GM12892 (cell line): ENCODE data around the gene AOAH.
"Not testable (repeated sequence)": the region's sequence is repeated elsewhere in the genome, so short reads cannot be mapped to it uniquely, and the experiment has no call there.

Source experiments
- DNase-seq: peaks from one replicate; pipeline ENCODE4 v3.0.0; 2011; ENCODE audit not compliant: insufficient read length
- FAIRE-seq: peaks from 2 replicates; lab custom pipeline; 2011; peaks lifted over from hg19 to GRCh38; lab: Jason Lieb, UNC
- POLR2A ChIP-seq: IDR thresholded peaks from 2 replicates; pipeline ENCODE4 v1.6.1; 2011; ENCODE audit warnings: low read depth, low read length, control low read depth
- POLR2AphosphoS5 ChIP-seq: IDR thresholded peaks from 2 replicates; pipeline ENCODE4 v1.6.1; 2011; ENCODE audit warnings: low read depth, low read length, control low read depth
- TAF1 ChIP-seq: IDR thresholded peaks from 2 replicates; pipeline ENCODE4 v1.6.1; 2011; ENCODE audit warnings: low read depth, mild to moderate bottlenecking, control low read depth, low read length, borderline replicate concordance

AOAH gene

GRCh38 chr7:36735172-36735571, 10.9 kb upstream of the AOAH start:
- FAIRE-seq, result no peak
- no peak for TF ChIP-seq POLR2AphosphoS5
- TF ChIP-seq POLR2A, result no peak
- TF ChIP-seq TAF1, result no peak

GRCh38 chr7:36734731-36735130, 10.4 kb upstream of the AOAH start:
- DNase-seq (no peak), FAIRE-seq (no peak)

More at GRCh38 chr7:36735172-36735571, 10.9 kb upstream of the AOAH start:
- no peak for DNase-seq

GRCh38 chr7:36733411-36733810, 9.1 kb upstream of the AOAH start:
- FAIRE-seq (no peak), DNase-seq (no peak)
- no peak for TF ChIP-seq TAF1
- TF ChIP-seq POLR2AphosphoS5, result no peak
- TF ChIP-seq POLR2A, result no peak

More at GRCh38 chr7:36734731-36735130, 10.4 kb upstream of the AOAH start:
- TF ChIP-seq POLR2AphosphoS5 (no peak), TAF1 (no peak)

- DNase-seq (no peak), FAIRE-seq (no peak)
- TF ChIP-seq POLR2AphosphoS5 (no peak), POLR2A (no peak), TAF1 (no peak)
Measured at GRCh38 chr7:36732806-36733205, 8.5 kb upstream of the AOAH start.

- TF ChIP-seq POLR2A (no peak), TAF1 (no peak), POLR2AphosphoS5 (no peak)
- FAIRE-seq (no peak), DNase-seq (no peak)
Measured at GRCh38 chr7:36730046-36730445, 5.8 kb upstream of the AOAH start.

- FAIRE-seq, result no peak
- TF ChIP-seq TAF1, result no peak
- TF ChIP-seq POLR2A, result no peak
- TF ChIP-seq POLR2AphosphoS5, result no peak
- no peak for DNase-seq
Measured at GRCh38 chr7:36728143-36728542, 3.8 kb upstream of the AOAH start.

GRCh38 chr7:36726806-36727503, 2.7 kb upstream of the AOAH start:
- no peak for DNase-seq
- no peak for FAIRE-seq
- TF ChIP-seq POLR2AphosphoS5 (no peak), POLR2A (no peak), TAF1 (no peak)

- FAIRE-seq (no peak), DNase-seq (no peak)
- TF ChIP-seq TAF1 (no peak), POLR2A (no peak), POLR2AphosphoS5 (no peak)
Measured at GRCh38 chr7:36726311-36726710, 2.0 kb upstream of the AOAH start.

GRCh38 chr7:36724996-36725395, 702 bp upstream of the AOAH start:
- FAIRE-seq, result no peak
- TF ChIP-seq POLR2A (no peak), TAF1 (no peak), POLR2AphosphoS5 (no peak)
- DNase-seq, result no peak

- DNase-seq, result no peak
- TF ChIP-seq POLR2AphosphoS5, result no peak
- TF ChIP-seq TAF1, result no peak
- TF ChIP-seq POLR2A, result no peak
- no peak for FAIRE-seq
Measured at GRCh38 chr7:36723291-36723690, 1.0 kb downstream of the AOAH start.

GRCh38 chr7:36719083-36719632, 5.1 kb downstream of the AOAH start:
- TF ChIP-seq TAF1 (no peak), POLR2A (no peak), POLR2AphosphoS5 (no peak)
- FAIRE-seq, result no peak
- DNase-seq, result no peak

GRCh38 chr7:36717586-36717985, 6.7 kb downstream of the AOAH start:
- no peak for DNase-seq
- no peak for TF ChIP-seq POLR2A
- TF ChIP-seq POLR2AphosphoS5, result no peak
- TF ChIP-seq TAF1, result no peak
- FAIRE-seq, result no peak

- not testable (repeated sequence) for FAIRE-seq, DNase-seq
Measured at GRCh38 chr7:36716802-36717201, 7.5 kb downstream of the AOAH start.
